ENCODE data around the gene ADGRG2. TPM values are rescaled to one million over a fixed set of nuclear protein-coding genes. Genes with fewer than 3 reads are reported as not detected.

The ADGRG2 gene, protein sequence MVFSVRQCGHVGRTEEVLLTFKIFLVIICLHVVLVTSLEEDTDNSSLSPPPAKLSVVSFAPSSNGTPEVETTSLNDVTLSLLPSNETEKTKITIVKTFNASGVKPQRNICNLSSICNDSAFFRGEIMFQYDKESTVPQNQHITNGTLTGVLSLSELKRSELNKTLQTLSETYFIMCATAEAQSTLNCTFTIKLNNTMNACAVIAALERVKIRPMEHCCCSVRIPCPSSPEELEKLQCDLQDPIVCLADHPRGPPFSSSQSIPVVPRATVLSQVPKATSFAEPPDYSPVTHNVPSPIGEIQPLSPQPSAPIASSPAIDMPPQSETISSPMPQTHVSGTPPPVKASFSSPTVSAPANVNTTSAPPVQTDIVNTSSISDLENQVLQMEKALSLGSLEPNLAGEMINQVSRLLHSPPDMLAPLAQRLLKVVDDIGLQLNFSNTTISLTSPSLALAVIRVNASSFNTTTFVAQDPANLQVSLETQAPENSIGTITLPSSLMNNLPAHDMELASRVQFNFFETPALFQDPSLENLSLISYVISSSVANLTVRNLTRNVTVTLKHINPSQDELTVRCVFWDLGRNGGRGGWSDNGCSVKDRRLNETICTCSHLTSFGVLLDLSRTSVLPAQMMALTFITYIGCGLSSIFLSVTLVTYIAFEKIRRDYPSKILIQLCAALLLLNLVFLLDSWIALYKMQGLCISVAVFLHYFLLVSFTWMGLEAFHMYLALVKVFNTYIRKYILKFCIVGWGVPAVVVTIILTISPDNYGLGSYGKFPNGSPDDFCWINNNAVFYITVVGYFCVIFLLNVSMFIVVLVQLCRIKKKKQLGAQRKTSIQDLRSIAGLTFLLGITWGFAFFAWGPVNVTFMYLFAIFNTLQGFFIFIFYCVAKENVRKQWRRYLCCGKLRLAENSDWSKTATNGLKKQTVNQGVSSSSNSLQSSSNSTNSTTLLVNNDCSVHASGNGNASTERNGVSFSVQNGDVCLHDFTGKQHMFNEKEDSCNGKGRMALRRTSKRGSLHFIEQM
- polyA plus RNA-seq (2013, experiment 1 of 2): 1.0 TPM
- polyA plus RNA-seq (2013, experiment 2 of 2): 0.66 TPM

DNA sequence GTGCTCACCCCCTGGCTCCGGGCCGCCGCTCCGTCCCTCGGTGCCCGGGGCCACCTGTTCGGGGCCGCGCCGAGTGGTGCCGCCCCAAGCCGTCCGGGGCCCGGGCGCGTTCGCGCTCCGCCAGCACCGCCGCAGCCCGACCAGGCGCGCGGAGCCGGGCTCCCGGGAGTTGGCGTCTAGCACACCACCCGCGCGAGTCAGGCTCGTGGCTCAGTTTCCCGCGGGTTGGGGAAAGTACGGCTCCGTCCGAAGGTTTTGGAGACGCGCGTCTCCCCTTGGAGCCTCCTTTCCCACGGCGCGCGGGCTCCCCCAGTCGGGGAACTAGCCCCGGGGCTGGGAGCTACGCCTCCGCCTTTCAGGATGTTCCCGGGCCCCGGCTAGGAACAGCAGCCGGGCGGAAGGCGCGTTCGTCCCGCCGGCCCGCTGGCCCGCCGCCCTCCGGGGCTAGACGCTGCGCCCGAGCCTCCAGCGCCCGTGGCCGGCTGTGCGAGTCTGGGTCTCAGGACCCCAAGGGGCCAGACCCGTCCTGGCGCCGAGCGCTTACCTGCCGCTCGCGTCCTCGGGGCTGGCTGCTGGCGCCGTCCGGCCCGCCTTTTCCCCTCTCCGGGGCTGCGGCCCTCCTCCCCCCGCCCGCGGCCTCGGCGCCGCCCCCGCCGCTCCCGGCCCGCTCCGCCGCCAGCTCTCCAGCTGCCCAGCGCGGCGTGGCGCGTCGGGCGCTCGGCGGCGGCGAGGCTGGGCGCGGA is at the start of gene ADGRG2:
Gene ADGRG2, minus strand, starts transcription at position 571 of the 743 bp plus-strand sequence. CDS start 53,634 bp downstream, outside the sequence.
- Histone ChIP-seq H3K36me3 (ENCODE audit: control insufficient read depth, insufficient read depth, low read length) (no peaks in the 10 kb centered on the region), H3K4me1 (ENCODE audit: control insufficient read depth, insufficient read depth, low read length, poor library complexity, severe bottlenecking) (no peaks in the 10 kb centered on the region), H3K9me3 (ENCODE audit: control insufficient read depth, low read length) (no peaks in the 10 kb centered on the region), H3K27ac (ENCODE audit: low read depth, low read length, severe bottlenecking) (no peak within 1 kb of the TSS), H3K4me3 (ENCODE audit: extremely low read depth, insufficient read depth, low read length, poor library complexity, severe bottlenecking) (peak within 1 kb of the TSS; percentile 37)
- 0% methylated on average over 18 to 19 of the region's 107 CpGs for WGBS, 2 experiments (ENCODE audit: insufficient coverage in 2 of 2)

DNA sequence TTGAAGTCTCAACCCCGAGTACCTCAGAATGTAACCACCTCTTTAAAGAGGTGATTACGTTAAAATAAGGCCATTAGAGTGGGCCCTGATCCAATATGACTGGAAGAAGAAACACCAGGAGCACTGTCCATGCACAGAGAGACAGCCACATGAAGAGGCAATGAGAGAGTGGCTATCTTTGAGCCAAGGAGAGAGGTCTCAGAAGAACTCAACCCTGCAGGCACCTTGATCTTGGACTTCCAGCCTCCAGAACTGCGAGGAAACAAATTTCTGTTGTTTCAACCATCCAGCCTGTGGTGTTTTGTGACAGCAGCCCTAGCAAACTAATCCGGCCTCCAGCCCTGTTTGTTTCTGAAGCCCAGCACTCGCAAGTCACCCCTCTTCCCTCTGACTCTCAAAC is 46.3 kb upstream of the ADGRG2 start:
- WGBS, 2 experiments (ENCODE audit: insufficient coverage in 2 of 2): 90% methylated on average over 2 of the region's 5 CpGs; no CpG with 5 or more reads in 1 of the 2 experiments

DNA sequence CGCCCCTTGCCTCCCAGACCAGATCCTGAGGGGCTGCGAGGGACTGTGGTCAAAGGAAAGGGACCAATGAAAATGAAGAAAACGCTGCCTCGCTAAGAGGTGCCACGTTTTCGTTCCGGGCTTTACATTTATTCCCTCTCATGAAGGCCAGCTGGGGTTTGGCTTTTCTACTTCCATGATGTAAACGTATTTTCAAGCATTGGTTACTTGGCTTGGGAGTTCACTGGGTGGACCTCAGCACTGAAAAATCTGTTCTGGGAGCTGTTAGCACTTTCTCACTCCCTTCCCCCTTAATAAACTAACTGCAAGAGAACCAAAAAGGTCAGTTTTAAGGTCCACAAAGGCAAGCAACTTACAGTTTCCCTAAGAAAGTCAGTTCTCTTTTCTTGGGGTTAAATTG is 40.6 kb upstream of the ADGRG2 start:
- 98 to 100% methylated on average over 2 to 7 of the region's 8 CpGs for WGBS, 2 experiments (ENCODE audit: insufficient coverage in 2 of 2)
- Histone ChIP-seq H3K4me3 (ENCODE audit: extremely low read depth, insufficient read depth, low read length, poor library complexity, severe bottlenecking) (no peak overlapping the region), H3K36me3 (ENCODE audit: control insufficient read depth, insufficient read depth, low read length) (no peaks in the 10 kb centered on the region), H3K9me3 (ENCODE audit: control insufficient read depth, low read length) (no peaks in the 10 kb centered on the region), H3K27ac (ENCODE audit: low read depth, low read length, severe bottlenecking) (no peak overlapping the region), H3K4me1 (ENCODE audit: control insufficient read depth, insufficient read depth, low read length, poor library complexity, severe bottlenecking) (no peaks in the 10 kb centered on the region)

More for the DNA sequence above, 46.3 kb upstream of the ADGRG2 start:
- Histone ChIP-seq H3K27ac (ENCODE audit: low read depth, low read length, severe bottlenecking) (no peak overlapping the region), H3K4me1 (ENCODE audit: control insufficient read depth, insufficient read depth, low read length, poor library complexity, severe bottlenecking) (no peaks in the 10 kb centered on the region), H3K9me3 (ENCODE audit: control insufficient read depth, low read length) (no peaks in the 10 kb centered on the region), H3K4me3 (ENCODE audit: extremely low read depth, insufficient read depth, low read length, poor library complexity, severe bottlenecking) (no peak overlapping the region), H3K36me3 (ENCODE audit: control insufficient read depth, insufficient read depth, low read length) (no peaks in the 10 kb centered on the region)

DNA sequence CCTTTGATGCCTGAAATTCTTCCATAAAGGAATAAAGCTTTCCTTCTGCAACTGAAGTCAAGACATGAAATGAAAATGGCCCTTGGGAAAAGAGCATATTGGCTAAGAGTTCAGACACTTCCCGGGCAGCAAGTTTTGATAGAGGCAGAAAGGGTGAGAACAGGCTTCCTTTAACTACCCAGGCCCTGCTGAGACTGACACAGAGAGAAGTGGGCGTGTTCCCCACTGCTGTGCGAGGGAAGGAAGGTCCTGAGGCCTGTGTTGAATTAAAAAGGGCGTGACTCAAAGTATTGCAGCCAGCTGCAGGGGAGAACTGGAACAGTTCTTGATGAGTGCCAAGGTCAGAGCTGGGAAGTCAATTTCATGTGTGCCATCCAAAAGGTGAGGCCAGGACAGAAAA is 33.9 kb upstream of the ADGRG2 start:
- H3K36me3 ChIP-seq (ENCODE audit: control insufficient read depth, insufficient read depth, low read length): no peaks in the 10 kb centered on the region
- H3K27ac ChIP-seq (ENCODE audit: low read depth, low read length, severe bottlenecking): no peak overlapping the region
- no peaks in the 10 kb centered on the region for H3K9me3 ChIP-seq (ENCODE audit: control insufficient read depth, low read length)
- 43% methylated on average over 2 of the region's 4 CpGs; no CpG with 5 or more reads in 1 of the 2 experiments for WGBS, 2 experiments (ENCODE audit: insufficient coverage in 2 of 2)
- H3K4me1 ChIP-seq (ENCODE audit: control insufficient read depth, insufficient read depth, low read length, poor library complexity, severe bottlenecking): no peaks in the 10 kb centered on the region
- H3K4me3 ChIP-seq (ENCODE audit: extremely low read depth, insufficient read depth, low read length, poor library complexity, severe bottlenecking): no peak overlapping the region

DNA sequence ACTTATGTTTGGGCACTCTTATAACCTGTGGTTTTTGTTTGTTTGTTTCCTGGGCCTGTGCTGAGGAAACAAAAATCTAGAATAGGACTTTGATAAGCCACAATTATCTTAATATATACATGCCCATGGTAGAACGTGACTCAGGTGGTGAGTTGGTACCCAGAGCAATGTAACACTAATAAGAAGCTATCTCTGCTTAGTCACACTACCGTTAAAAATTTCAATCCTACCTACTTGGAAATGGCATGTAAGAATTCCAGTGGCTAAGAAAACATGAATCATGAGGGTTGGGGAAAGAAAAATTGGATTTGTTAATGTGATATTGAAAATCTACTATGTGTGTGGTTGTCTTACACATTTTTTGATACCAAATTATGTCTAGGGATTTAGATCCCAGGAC is 30.5 kb upstream of the ADGRG2 start:
- Histone ChIP-seq H3K9me3 (ENCODE audit: control insufficient read depth, low read length) (no peaks in the 10 kb centered on the region), H3K36me3 (ENCODE audit: control insufficient read depth, insufficient read depth, low read length) (no peaks in the 10 kb centered on the region), H3K27ac (ENCODE audit: low read depth, low read length, severe bottlenecking) (no peak overlapping the region), H3K4me1 (ENCODE audit: control insufficient read depth, insufficient read depth, low read length, poor library complexity, severe bottlenecking) (no peaks in the 10 kb centered on the region), H3K4me3 (ENCODE audit: extremely low read depth, insufficient read depth, low read length, poor library complexity, severe bottlenecking) (no peak overlapping the region)
- no CpG with 5 or more reads among the region's 2 CpGs for WGBS, 2 experiments (ENCODE audit: insufficient coverage in 2 of 2)

DNA sequence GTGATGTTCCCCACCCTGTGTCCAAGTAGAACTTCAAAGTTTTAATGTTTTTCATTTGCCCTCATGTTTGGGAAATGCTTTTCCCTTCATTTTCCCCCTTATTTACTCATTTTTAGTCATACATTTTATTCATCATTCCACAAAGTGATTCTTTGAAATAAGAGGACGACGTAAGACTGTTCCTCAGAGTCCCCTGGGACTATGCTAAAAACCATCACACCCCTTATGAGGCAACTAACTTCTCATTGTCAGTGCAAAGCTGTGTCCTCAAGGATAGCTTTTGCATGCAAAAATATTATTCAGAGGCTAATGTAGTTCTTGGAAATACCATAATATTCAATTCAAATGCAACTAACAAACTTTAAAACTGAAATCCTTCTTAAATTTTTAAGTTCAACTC is 14.8 kb upstream of the ADGRG2 start:
- no peaks in the 10 kb centered on the region for H3K4me1 ChIP-seq (ENCODE audit: control insufficient read depth, insufficient read depth, low read length, poor library complexity, severe bottlenecking)
- WGBS, 2 experiments (ENCODE audit: insufficient coverage in 2 of 2): no CpG with 5 or more reads among the region's 2 CpGs
- no peak overlapping the region for H3K27ac ChIP-seq (ENCODE audit: low read depth, low read length, severe bottlenecking)
- H3K4me3 ChIP-seq (ENCODE audit: extremely low read depth, insufficient read depth, low read length, poor library complexity, severe bottlenecking): no peak overlapping the region
- no peaks in the 10 kb centered on the region for H3K36me3 ChIP-seq (ENCODE audit: control insufficient read depth, insufficient read depth, low read length)
- no peaks in the 10 kb centered on the region for H3K9me3 ChIP-seq (ENCODE audit: control insufficient read depth, low read length)

DNA sequence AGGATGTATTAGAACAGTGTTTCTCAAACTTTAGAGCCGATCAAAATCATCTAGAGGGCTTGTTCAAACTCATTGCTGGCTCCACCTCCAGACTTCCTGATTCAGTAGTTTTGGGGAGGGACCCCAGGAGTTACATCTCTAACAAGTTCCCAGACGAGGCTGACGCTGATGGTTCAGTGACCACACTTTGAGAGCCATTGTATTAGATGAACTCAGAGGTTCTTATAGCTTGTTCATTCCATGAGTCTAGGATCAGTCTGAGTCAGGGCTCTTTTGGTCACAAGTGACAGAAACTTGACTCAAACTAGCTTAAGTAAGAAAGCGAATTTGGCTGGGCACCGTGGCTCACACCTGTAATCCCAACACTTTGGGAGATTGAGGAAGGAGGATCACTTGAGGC is 11.5 kb upstream of the ADGRG2 start:
- no peak overlapping the region for H3K4me3 ChIP-seq (ENCODE audit: extremely low read depth, insufficient read depth, low read length, poor library complexity, severe bottlenecking)
- no peak overlapping the region for H3K27ac ChIP-seq (ENCODE audit: low read depth, low read length, severe bottlenecking)
- no peaks in the 10 kb centered on the region for H3K4me1 ChIP-seq (ENCODE audit: control insufficient read depth, insufficient read depth, low read length, poor library complexity, severe bottlenecking)
- no peaks in the 10 kb centered on the region for H3K36me3 ChIP-seq (ENCODE audit: control insufficient read depth, insufficient read depth, low read length)
- H3K9me3 ChIP-seq (ENCODE audit: control insufficient read depth, low read length): no peaks in the 10 kb centered on the region
- no CpG with 5 or more reads among the region's 5 CpGs for WGBS, 2 experiments (ENCODE audit: insufficient coverage in 2 of 2)

DNA sequence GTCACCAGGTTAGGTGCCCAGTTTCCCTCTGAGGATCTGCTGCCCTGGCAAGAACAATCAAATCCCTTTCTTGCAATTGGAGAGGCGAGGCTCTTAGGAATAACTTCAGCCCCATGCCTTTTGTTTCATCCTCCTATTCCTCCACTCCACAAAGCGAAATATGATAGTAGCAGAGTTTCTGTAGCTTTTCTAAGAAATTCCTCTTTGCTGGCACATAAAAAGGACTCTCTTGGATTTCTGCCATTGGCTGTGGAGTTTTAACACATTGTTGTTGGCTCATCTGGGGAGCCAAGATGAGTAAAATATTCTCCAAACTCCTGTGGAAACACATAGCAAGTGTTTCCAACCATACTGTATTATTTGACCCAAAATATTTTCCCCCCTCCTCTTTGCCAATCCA is 11.0 kb upstream of the ADGRG2 start:
- Histone ChIP-seq H3K36me3 (ENCODE audit: control insufficient read depth, insufficient read depth, low read length) (no peaks in the 10 kb centered on the region), H3K27ac (ENCODE audit: low read depth, low read length, severe bottlenecking) (no peak overlapping the region), H3K4me3 (ENCODE audit: extremely low read depth, insufficient read depth, low read length, poor library complexity, severe bottlenecking) (no peak overlapping the region), H3K4me1 (ENCODE audit: control insufficient read depth, insufficient read depth, low read length, poor library complexity, severe bottlenecking) (no peaks in the 10 kb centered on the region), H3K9me3 (ENCODE audit: control insufficient read depth, low read length) (no peaks in the 10 kb centered on the region)
- no CpG with 5 or more reads among the region's 2 CpGs for WGBS, 2 experiments (ENCODE audit: insufficient coverage in 2 of 2)

DNA sequence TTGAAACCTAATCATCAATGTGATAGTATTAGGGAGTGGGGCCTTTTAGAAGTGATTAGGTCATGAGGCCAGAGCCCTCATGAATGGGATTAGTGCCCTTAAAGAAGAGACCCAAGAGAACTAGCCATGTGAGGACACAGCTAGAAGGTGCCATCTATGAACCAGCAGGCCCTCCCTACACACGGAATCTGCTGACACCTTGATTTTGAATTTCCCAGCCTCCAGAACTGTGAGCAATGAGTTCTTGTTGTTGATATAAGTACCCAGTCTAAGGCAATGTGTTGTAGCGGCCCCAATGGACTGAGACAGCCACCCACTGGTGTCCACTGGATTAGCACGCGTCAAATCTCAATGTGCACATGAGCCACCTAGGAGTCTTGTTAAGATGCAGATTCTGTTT is 8.4 kb upstream of the ADGRG2 start:
- WGBS, 2 experiments (ENCODE audit: insufficient coverage in 2 of 2): 96 to 100% methylated on average over 2 to 3 of the region's 4 CpGs
- H3K9me3 ChIP-seq (ENCODE audit: control insufficient read depth, low read length): no peaks in the 10 kb centered on the region
- no peaks in the 10 kb centered on the region for H3K4me1 ChIP-seq (ENCODE audit: control insufficient read depth, insufficient read depth, low read length, poor library complexity, severe bottlenecking)

DNA sequence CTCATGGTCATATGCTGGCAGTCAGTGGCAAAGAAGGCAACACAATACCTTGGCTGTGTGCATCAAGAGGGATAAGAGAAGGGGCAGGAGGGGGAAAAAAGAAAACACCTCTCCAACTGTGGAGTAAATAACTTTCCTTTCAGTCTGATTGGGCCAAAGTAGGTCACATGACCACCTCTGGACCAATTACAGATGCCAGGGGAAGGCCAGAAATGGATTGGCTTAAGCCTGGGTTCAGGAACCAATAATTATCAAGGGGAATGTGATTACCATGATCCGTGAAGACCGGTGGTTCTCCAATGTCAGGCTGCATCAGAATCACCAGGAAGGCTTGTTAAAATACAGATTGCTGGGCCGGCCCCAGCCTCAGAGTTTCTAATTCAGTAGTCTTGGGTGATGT is 7.4 kb upstream of the ADGRG2 start:
- no peaks in the 10 kb centered on the region for H3K9me3 ChIP-seq (ENCODE audit: control insufficient read depth, low read length)
- 100% methylated on average over 2 of the region's 3 CpGs; no CpG with 5 or more reads in 1 of the 2 experiments for WGBS, 2 experiments (ENCODE audit: insufficient coverage in 2 of 2)

More for the DNA sequence above, 8.4 kb upstream of the ADGRG2 start:
- Histone ChIP-seq H3K4me3 (ENCODE audit: extremely low read depth, insufficient read depth, low read length, poor library complexity, severe bottlenecking) (no peak overlapping the region), H3K36me3 (ENCODE audit: control insufficient read depth, insufficient read depth, low read length) (no peaks in the 10 kb centered on the region), H3K27ac (ENCODE audit: low read depth, low read length, severe bottlenecking) (no peak overlapping the region)

More for the DNA sequence above, 7.4 kb upstream of the ADGRG2 start:
- Histone ChIP-seq H3K36me3 (ENCODE audit: control insufficient read depth, insufficient read depth, low read length) (no peaks in the 10 kb centered on the region), H3K27ac (ENCODE audit: low read depth, low read length, severe bottlenecking) (no peak overlapping the region), H3K4me1 (ENCODE audit: control insufficient read depth, insufficient read depth, low read length, poor library complexity, severe bottlenecking) (no peaks in the 10 kb centered on the region), H3K4me3 (ENCODE audit: extremely low read depth, insufficient read depth, low read length, poor library complexity, severe bottlenecking) (no peak overlapping the region)

Measured in mesodermal cell (in vitro differentiated cells).